ENCODE measurements around the gene VARS2. TPM values are rescaled to one million over a fixed set of nuclear protein-coding genes. Genes with fewer than 3 reads are reported as not detected.

The VARS2 gene
- total RNA-seq, 6 donors from 2014 or later, result 23.0 to 56.6 (median 29.5) TPM

- DNase-seq, result peak; percentile 71 to 93
- Histone ChIP-seq H3K9me3 (no peaks in the 10 kb centered on the region), H3K27me3 (no peaks in the 10 kb centered on the region), H3K4me3 (peak overlapping the region; percentile 19 to 56 (median 45)), H3K4me1 (peaks cover 12 to 20% (median 17%) of the 10 kb centered on the region in 4 donors), H3K27ac (peak overlapping the region; percentile 31 to 84 (median 80)), H3K36me3 (no peaks in the 10 kb centered on the region)
- WGBS, 2 donors, result 4 to 5% methylated on average over 15 to 38 of the region's 46 CpGs
- TF ChIP-seq POLR2A (IDR thresholded peaks at IDR 0.05), result peak in 1 of 4 donors; percentile 60
- no peak for TF ChIP-seq EP300 (IDR thresholded peaks at IDR 0.05)
- peak; percentile 92 for ATAC-seq (ENCODE audit: low FRiP score in 2 of 2)
These were observed 41.5 kb downstream of the VARS2 start for GRCh38 chr6:30955367-30956042.

- H3K36me3 ChIP-seq, result no peaks in the 10 kb centered on the region
- ATAC-seq (ENCODE audit: low FRiP score in 2 of 2) (no peak), DNase-seq (no peak)
- no peak for TF ChIP-seq CTCF (IDR thresholded peaks at IDR 0.05)
- no peak for TF ChIP-seq EP300 (IDR thresholded peaks at IDR 0.05)
- TF ChIP-seq POLR2A (IDR thresholded peaks at IDR 0.05), result no peak
- no peak for TF ChIP-seq POLR2AphosphoS5 (IDR thresholded peaks at IDR 0.05)
- H3K4me3 ChIP-seq, result no peak overlapping the region
- no peaks in the 10 kb centered on the region for H3K9me3 ChIP-seq
- no peaks in the 10 kb centered on the region for H3K27me3 ChIP-seq
- peaks cover 12 to 32% (median 21%) of the 10 kb centered on the region in 4 donors for H3K4me1 ChIP-seq
- WGBS, 2 donors, result 76 to 87% methylated on average over 2 of the region's 2 CpGs
- H3K27ac ChIP-seq, result no peak overlapping the region
These were observed 43.7 kb downstream of the VARS2 start for GRCh38 chr6:30957716-30958115.

DNA sequence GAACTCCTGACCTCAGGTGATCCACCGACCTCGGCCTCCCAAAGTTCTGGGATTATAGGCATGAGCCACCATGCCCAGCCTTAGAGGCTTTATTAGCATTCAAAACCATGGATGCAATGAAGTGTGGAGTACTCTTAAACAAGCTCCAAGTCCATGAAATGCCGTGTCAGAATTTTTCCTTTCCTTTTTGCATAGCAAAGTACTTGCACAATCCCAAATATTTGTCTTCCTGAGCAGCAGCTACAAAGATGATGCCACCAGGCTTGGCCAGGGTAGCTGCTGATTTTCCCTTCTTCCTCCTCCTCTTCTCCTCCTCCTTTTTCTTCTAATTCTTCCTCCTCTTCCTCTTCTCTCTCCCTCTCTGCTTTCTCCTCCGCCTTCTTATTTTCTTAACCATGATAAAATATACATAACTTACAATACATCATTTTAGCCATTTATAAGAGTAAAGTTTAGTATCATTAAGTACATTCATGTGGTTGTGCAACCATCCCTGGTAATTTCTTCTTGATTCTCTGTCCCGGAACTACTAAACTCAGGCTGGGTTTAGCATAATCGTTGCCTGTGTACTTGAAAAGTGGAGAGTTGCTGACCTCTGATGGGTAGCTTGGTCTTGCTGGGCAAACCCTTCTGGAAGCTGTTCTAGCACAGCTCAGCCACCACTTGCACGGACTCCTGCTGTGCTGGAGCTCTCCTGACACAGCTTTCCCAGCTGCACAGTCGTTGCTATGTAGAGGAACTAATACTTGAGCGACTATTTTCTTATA is 47.1 kb downstream of the VARS2 start:
- Histone ChIP-seq H3K4me1 (peaks cover 1 to 20% (median 7%) of the 10 kb centered on the region in 4 donors), H3K36me3 (no peaks in the 10 kb centered on the region), H3K9me3 (no peaks in the 10 kb centered on the region), H3K4me3 (no peak overlapping the region), H3K27ac (peak overlapping the region; percentile 11 to 43 (median 34)), H3K27me3 (no peaks in the 10 kb centered on the region)
- TF ChIP-seq POLR2A (IDR thresholded peaks at IDR 0.05) (no peak), POLR2AphosphoS5 (IDR thresholded peaks at IDR 0.05) (no peak), EP300 (IDR thresholded peaks at IDR 0.05) (no peak), CTCF (IDR thresholded peaks at IDR 0.05) (no peak)
- 55 to 62% methylated on average over 9 of the region's 9 CpGs for WGBS, 2 donors
- ATAC-seq (ENCODE audit: low FRiP score in 2 of 2) (peak; percentile 49 to 68), DNase-seq (peak in 1 of 2 donors; percentile 73)

DNA sequence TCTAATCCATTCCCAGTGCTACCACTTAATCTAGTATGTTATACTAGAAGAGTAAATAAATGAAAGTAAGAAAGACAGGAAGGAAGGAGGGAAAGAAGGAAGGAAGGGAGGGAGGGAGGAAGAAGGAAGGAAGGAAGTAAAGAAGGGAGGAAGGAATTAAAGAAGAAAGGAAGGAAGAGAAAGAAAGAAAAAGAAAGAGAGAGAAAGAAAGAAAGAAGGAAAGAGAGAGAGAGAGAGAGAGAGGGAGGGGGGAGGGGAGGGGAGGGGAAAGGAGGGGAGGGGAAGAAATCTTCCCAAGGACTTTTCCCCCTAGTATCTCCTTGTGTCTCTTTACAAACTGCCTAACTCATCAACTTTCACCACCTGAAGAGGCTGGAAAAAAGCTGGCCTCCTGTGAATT is 48.7 kb downstream of the VARS2 start:
- Histone ChIP-seq H3K36me3 (no peaks in the 10 kb centered on the region), H3K27me3 (no peaks in the 10 kb centered on the region), H3K4me1 (peaks cover 0 to 15% (median 3%) of the 10 kb centered on the region in 4 donors), H3K4me3 (no peak overlapping the region), H3K9me3 (no peaks in the 10 kb centered on the region), H3K27ac (no peak overlapping the region)
- no peak for TF ChIP-seq POLR2A (IDR thresholded peaks at IDR 0.05)
- TF ChIP-seq EP300 (IDR thresholded peaks at IDR 0.05), result no peak
- no peak for TF ChIP-seq CTCF (IDR thresholded peaks at IDR 0.05)
- TF ChIP-seq POLR2AphosphoS5 (IDR thresholded peaks at IDR 0.05), result no peak
- ATAC-seq (ENCODE audit: low FRiP score in 2 of 2) (no peak), DNase-seq (no peak)

DNA sequence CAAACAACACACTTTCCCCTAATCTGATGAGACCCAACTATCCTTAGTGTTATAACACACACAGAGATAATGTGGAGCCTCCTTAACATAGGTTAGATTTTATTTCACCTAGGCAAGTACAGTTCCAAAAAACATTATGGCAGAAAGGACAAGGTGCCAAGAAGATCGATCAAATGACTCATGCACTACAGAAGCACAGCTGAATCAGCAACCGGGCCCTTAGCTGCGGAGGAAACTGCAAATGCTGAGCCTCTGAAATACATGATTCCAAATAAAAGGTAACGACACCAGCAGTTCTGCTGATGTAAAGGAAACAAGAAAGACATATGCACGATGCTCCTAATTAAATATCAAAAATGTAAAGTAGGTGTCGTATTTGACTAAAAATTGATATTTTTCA is 49.6 kb downstream of the VARS2 start:
- Histone ChIP-seq H3K4me3 (no peak overlapping the region), H3K4me1 (peaks cover 0 to 15% (median 3%) of the 10 kb centered on the region in 4 donors), H3K36me3 (no peaks in the 10 kb centered on the region), H3K9me3 (no peaks in the 10 kb centered on the region), H3K27me3 (no peaks in the 10 kb centered on the region), H3K27ac (no peak overlapping the region)
- ATAC-seq (ENCODE audit: low FRiP score in 2 of 2) (no peak), DNase-seq (no peak)
- WGBS, 2 donors, result 80 to 88% methylated on average over 6 of the region's 6 CpGs
- TF ChIP-seq POLR2AphosphoS5 (IDR thresholded peaks at IDR 0.05) (no peak), EP300 (IDR thresholded peaks at IDR 0.05) (no peak), CTCF (IDR thresholded peaks at IDR 0.05) (no peak), POLR2A (IDR thresholded peaks at IDR 0.05) (no peak)
